ENCODE measurements around the gene SIGLEC10. TPM values are rescaled to one million over a fixed set of nuclear protein-coding genes. Genes with fewer than 3 reads are reported as not detected.

Gene SIGLEC10
- total RNA-seq, 1 donor from 2014 or later, result not detected

- no peak for DNase-seq (ENCODE audit: extremely low spot score, unreplicated experiment)
- TF ChIP-seq CTCF (conservative IDR thresholded peaks at IDR 0.05), result no peak
- H3K9me3 Mint-ChIP-seq, result no peaks in the 10 kb centered on the region
- H3K4me3 Mint-ChIP-seq, result no peak overlapping the region
- H3K27me3 Mint-ChIP-seq, result peaks cover 34% of the 10 kb centered on the region
- H3K36me3 Mint-ChIP-seq, result no peaks in the 10 kb centered on the region
- H3K4me1 Mint-ChIP-seq (ENCODE audit: unreplicated experiment), result no peaks in the 10 kb centered on the region
- H3K27ac Mint-ChIP-seq, result no peak overlapping the region
Measured at GRCh38 chr19:51440846-51441409, 23.5 kb upstream of the SIGLEC10 start.

- Mint-ChIP-seq H3K27ac (no peak overlapping the region), H3K9me3 (no peaks in the 10 kb centered on the region), H3K27me3 (peaks cover 30% of the 10 kb centered on the region), H3K4me3 (no peak overlapping the region), H3K36me3 (no peaks in the 10 kb centered on the region), H3K4me1 (ENCODE audit: unreplicated experiment) (no peaks in the 10 kb centered on the region)
- DNase-seq (ENCODE audit: extremely low spot score, unreplicated experiment), result no peak
- TF ChIP-seq CTCF (conservative IDR thresholded peaks at IDR 0.05), result no peak
Measured at GRCh38 chr19:51440052-51440451, 22.6 kb upstream of the SIGLEC10 start.

GRCh38 chr19:51439021-51439465, 21.6 kb upstream of the SIGLEC10 start:
- H3K36me3 Mint-ChIP-seq, result no peaks in the 10 kb centered on the region
- no peaks in the 10 kb centered on the region for H3K4me1 Mint-ChIP-seq (ENCODE audit: unreplicated experiment)
- TF ChIP-seq CTCF (conservative IDR thresholded peaks at IDR 0.05), result no peak
- DNase-seq (ENCODE audit: extremely low spot score, unreplicated experiment), result no peak
- no peak overlapping the region for H3K4me3 Mint-ChIP-seq
- H3K9me3 Mint-ChIP-seq, result no peaks in the 10 kb centered on the region
- H3K27ac Mint-ChIP-seq, result no peak overlapping the region
- peaks cover 33% of the 10 kb centered on the region for H3K27me3 Mint-ChIP-seq

GRCh38 chr19:51434456-51434855, 17.0 kb upstream of the SIGLEC10 start:
- peaks cover 33% of the 10 kb centered on the region for H3K27me3 Mint-ChIP-seq

GRCh38 chr19:51433043-51433442, 15.6 kb upstream of the SIGLEC10 start:
- Mint-ChIP-seq H3K9me3 (no peaks in the 10 kb centered on the region), H3K27me3 (peaks cover 44% of the 10 kb centered on the region), H3K27ac (no peak overlapping the region), H3K4me3 (no peak overlapping the region), H3K36me3 (no peaks in the 10 kb centered on the region), H3K4me1 (ENCODE audit: unreplicated experiment) (no peaks in the 10 kb centered on the region)
- no peak for TF ChIP-seq CTCF (conservative IDR thresholded peaks at IDR 0.05)
- no peak for DNase-seq (ENCODE audit: extremely low spot score, unreplicated experiment)

More at GRCh38 chr19:51434456-51434855, 17.0 kb upstream of the SIGLEC10 start:
- Mint-ChIP-seq H3K4me3 (no peak overlapping the region), H3K27ac (no peak overlapping the region), H3K9me3 (no peaks in the 10 kb centered on the region), H3K4me1 (ENCODE audit: unreplicated experiment) (no peaks in the 10 kb centered on the region), H3K36me3 (no peaks in the 10 kb centered on the region)
- no peak for DNase-seq (ENCODE audit: extremely low spot score, unreplicated experiment)
- no peak for TF ChIP-seq CTCF (conservative IDR thresholded peaks at IDR 0.05)

- no peak for DNase-seq (ENCODE audit: extremely low spot score, unreplicated experiment)
- H3K27me3 Mint-ChIP-seq, result peaks cover 46% of the 10 kb centered on the region
- H3K4me3 Mint-ChIP-seq, result no peak overlapping the region
- H3K36me3 Mint-ChIP-seq, result no peaks in the 10 kb centered on the region
- no peaks in the 10 kb centered on the region for H3K4me1 Mint-ChIP-seq (ENCODE audit: unreplicated experiment)
- TF ChIP-seq CTCF (conservative IDR thresholded peaks at IDR 0.05), result no peak
- H3K9me3 Mint-ChIP-seq, result no peaks in the 10 kb centered on the region
- H3K27ac Mint-ChIP-seq, result no peak overlapping the region
Measured at GRCh38 chr19:51431124-51431523, 13.7 kb upstream of the SIGLEC10 start.

All from type B pancreatic cell (in vitro differentiated cells).